K562 (cell line): ENCODE results near the gene ACTN1.

Source experiments
- NR2C2 ChIP-seq, 2 experiments: fragments of 200-800 bp in 1 of 2; sonication (Bioruptor generic) in 1 of 2; sonication (generic) in 1 of 2; formaldehyde crosslinking in 1 of 2; IDR thresholded peaks; 2 replicates each; pipeline versions ENCODE4 v1.6.1 to v1.8.0; 2016 to 2022; ENCODE audit warnings: mild to moderate bottlenecking in 1 of 2, missing compliant biosample characterization in 1 of 2, missing genetic modification characterization in 1 of 2, missing genetic modification reagents in 1 of 2
- ZNF217 ChIP-seq: sonication (generic); formaldehyde crosslinking; IDR thresholded peaks from 2 replicates; pipeline ENCODE4 v1.8.0; 2022; ENCODE audit warnings: mild to moderate bottlenecking, missing genetic modification reagents
- TF ChIP-seq, protein P1 (sequence below): sonication (generic); formaldehyde crosslinking; IDR thresholded peaks from 2 replicates; pipeline ENCODE4 v1.5.0; 2020; ENCODE audit warnings: missing genetic modification reagents
- TF ChIP-seq, protein P2 (sequence below), 3 experiments: IDR thresholded peaks in 2 of 3; conservative IDR thresholded peaks in 1 of 3; 2 replicates each; pipeline ENCODE4 v1.5.1; 2011 to 2012; ENCODE audit warnings: low read length in 3 of 3, mild to moderate bottlenecking in 3 of 3, control low read depth in 2 of 3, improper control_type of control experiment in 1 of 3, inconsistent platforms in 1 of 3, low read depth in 1 of 3, mixed read lengths in 1 of 3, moderate library complexity in 1 of 3; ENCODE audit not compliant: insufficient read depth in 2 of 3
- TF ChIP-seq, protein P3 (sequence below), 2 experiments: IDR thresholded peaks; 2 replicates each; pipeline ENCODE4 v1.6.1; 2011; ENCODE audit warnings: borderline replicate concordance in 1 of 2, control low read depth in 1 of 2, low read depth in 1 of 2, low read length in 1 of 2, mild to moderate bottlenecking in 1 of 2, mixed read lengths in 1 of 2, moderate library complexity in 1 of 2; ENCODE audit not compliant: insufficient read depth in 1 of 2, insufficient read length in 1 of 2, poor library complexity in 1 of 2, severe bottlenecking in 1 of 2; ENCODE audit errors: extremely low read depth in 1 of 2

DNA sequence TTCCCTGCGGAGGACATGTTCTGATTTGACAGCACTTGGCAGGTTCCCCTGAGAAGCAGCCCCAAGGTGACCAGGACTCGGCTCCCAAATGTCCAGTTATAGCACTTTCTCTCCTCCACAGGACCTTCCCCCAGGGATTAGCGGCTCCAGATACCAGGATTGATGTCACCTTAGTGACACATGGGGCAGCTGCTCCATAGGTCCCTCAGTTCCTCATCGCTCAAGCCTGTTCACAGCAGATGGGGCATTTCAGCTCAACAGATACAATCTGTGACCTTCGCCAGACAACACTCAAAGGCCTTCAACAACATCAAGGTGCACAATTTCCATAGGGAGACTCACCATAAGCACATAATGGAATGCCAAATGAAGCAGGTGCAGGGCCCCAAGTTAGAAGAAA lies 118.3 kb downstream of the ACTN1 start:
- TF ChIP-seq NR2C2 (CRISPR knock-in tag; IDR thresholded peaks at IDR 0.05) (no peak), NR2C2 (tag; IDR thresholded peaks at IDR 0.05) (no peak), ZNF217 (CRISPR knock-in tag) (no peak)
- TF ChIP-seq, protein P1, sequence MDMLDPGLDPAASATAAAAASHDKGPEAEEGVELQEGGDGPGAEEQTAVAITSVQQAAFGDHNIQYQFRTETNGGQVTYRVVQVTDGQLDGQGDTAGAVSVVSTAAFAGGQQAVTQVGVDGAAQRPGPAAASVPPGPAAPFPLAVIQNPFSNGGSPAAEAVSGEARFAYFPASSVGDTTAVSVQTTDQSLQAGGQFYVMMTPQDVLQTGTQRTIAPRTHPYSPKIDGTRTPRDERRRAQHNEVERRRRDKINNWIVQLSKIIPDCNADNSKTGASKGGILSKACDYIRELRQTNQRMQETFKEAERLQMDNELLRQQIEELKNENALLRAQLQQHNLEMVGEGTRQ = no peak
- TF ChIP-seq, protein P2, sequence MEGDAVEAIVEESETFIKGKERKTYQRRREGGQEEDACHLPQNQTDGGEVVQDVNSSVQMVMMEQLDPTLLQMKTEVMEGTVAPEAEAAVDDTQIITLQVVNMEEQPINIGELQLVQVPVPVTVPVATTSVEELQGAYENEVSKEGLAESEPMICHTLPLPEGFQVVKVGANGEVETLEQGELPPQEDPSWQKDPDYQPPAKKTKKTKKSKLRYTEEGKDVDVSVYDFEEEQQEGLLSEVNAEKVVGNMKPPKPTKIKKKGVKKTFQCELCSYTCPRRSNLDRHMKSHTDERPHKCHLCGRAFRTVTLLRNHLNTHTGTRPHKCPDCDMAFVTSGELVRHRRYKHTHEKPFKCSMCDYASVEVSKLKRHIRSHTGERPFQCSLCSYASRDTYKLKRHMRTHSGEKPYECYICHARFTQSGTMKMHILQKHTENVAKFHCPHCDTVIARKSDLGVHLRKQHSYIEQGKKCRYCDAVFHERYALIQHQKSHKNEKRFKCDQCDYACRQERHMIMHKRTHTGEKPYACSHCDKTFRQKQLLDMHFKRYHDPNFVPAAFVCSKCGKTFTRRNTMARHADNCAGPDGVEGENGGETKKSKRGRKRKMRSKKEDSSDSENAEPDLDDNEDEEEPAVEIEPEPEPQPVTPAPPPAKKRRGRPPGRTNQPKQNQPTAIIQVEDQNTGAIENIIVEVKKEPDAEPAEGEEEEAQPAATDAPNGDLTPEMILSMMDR (IDR thresholded peaks at IDR 0.05 in 2 of 3, conservative IDR thresholded peaks at IDR 0.05 in 1 of 3; ENCODE audit: insufficient read depth in 2 of 3, low read depth in 1 of 3, low read length in 3 of 3) = no peak
- TF ChIP-seq, protein P3, sequence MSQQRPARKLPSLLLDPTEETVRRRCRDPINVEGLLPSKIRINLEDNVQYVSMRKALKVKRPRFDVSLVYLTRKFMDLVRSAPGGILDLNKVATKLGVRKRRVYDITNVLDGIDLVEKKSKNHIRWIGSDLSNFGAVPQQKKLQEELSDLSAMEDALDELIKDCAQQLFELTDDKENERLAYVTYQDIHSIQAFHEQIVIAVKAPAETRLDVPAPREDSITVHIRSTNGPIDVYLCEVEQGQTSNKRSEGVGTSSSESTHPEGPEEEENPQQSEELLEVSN (IDR thresholded peaks at IDR 0.05; ENCODE audit: borderline replicate concordance in 1 of 2, extremely low read depth in 1 of 2, insufficient read depth in 1 of 2, insufficient read length in 1 of 2, low read depth in 1 of 2, low read length in 1 of 2, poor library complexity in 1 of 2, severe bottlenecking in 1 of 2) = no peak
